ENCODE measurements around the gene RAET1G. TPM values are rescaled to one million over a fixed set of nuclear protein-coding genes. Genes with fewer than 3 reads are reported as not detected.
"Not testable (repeated sequence)": the region's sequence is repeated elsewhere in the genome, so short reads cannot be mapped to it uniquely, and the experiment has no call there.

Gene RAET1G
- polyA plus RNA-seq, 3 donors = 1.2 to 1.7 (median 1.6) TPM

- DNase-seq (ENCODE audit: extremely low read depth in 1 of 11, low read depth in 9 of 11, low spot score in 4 of 11) = not testable (repeated sequence)
Observed at GRCh38 chr6:149955654-149956317, 32.9 kb upstream of the RAET1G start.

- not testable (repeated sequence) for DNase-seq (ENCODE audit: extremely low read depth in 1 of 11, low read depth in 9 of 11, low spot score in 4 of 11)
Observed at GRCh38 chr6:149954984-149955653, 32.2 kb upstream of the RAET1G start.

GRCh38 chr6:149954328-149954983, 31.5 kb upstream of the RAET1G start:
- not testable (repeated sequence) for DNase-seq (ENCODE audit: extremely low read depth in 1 of 11, low read depth in 9 of 11, low spot score in 4 of 11)

- DNase-seq (ENCODE audit: extremely low read depth in 1 of 11, low read depth in 9 of 11, low spot score in 4 of 11) = not testable (repeated sequence)
Observed at GRCh38 chr6:149953934-149954327, 31.0 kb upstream of the RAET1G start.

GRCh38 chr6:149953390-149953789, 30.5 kb upstream of the RAET1G start:
- DNase-seq (ENCODE audit: extremely low read depth in 1 of 11, low read depth in 9 of 11, low spot score in 4 of 11) = not testable (repeated sequence)

GRCh38 chr6:149951626-149952025, 28.7 kb upstream of the RAET1G start:
- DNase-seq (ENCODE audit: extremely low read depth in 1 of 11, low read depth in 9 of 11, low spot score in 4 of 11) = no peak

GRCh38 chr6:149951096-149951495, 28.2 kb upstream of the RAET1G start:
- DNase-seq (ENCODE audit: extremely low read depth in 1 of 11, low read depth in 9 of 11, low spot score in 4 of 11) = no peak

GRCh38 chr6:149950423-149950822, 27.5 kb upstream of the RAET1G start:
- DNase-seq (ENCODE audit: extremely low read depth in 1 of 11, low read depth in 9 of 11, low spot score in 4 of 11) = no peak

- no peak for DNase-seq (ENCODE audit: extremely low read depth in 1 of 11, low read depth in 9 of 11, low spot score in 4 of 11)
Observed at GRCh38 chr6:149948616-149949015, 25.7 kb upstream of the RAET1G start.

GRCh38 chr6:149948011-149948410, 25.1 kb upstream of the RAET1G start:
- DNase-seq (ENCODE audit: extremely low read depth in 1 of 11, low read depth in 9 of 11, low spot score in 4 of 11) = no peak

GRCh38 chr6:149947533-149947932, 24.6 kb upstream of the RAET1G start:
- DNase-seq (ENCODE audit: extremely low read depth in 1 of 11, low read depth in 9 of 11, low spot score in 4 of 11) = not testable (repeated sequence)

GRCh38 chr6:149946631-149947030, 23.7 kb upstream of the RAET1G start:
- DNase-seq (ENCODE audit: extremely low read depth in 1 of 11, low read depth in 9 of 11, low spot score in 4 of 11) = not testable (repeated sequence)

GRCh38 chr6:149945276-149945675, 22.4 kb upstream of the RAET1G start:
- not testable (repeated sequence) for DNase-seq (ENCODE audit: extremely low read depth in 1 of 11, low read depth in 9 of 11, low spot score in 4 of 11)

- not testable (repeated sequence) for DNase-seq (ENCODE audit: extremely low read depth in 1 of 11, low read depth in 9 of 11, low spot score in 4 of 11)
Observed at GRCh38 chr6:149943321-149943720, 20.4 kb upstream of the RAET1G start.

- DNase-seq (ENCODE audit: extremely low read depth in 1 of 11, low read depth in 9 of 11, low spot score in 4 of 11) = no peak
Observed at GRCh38 chr6:149942461-149942829, 19.5 kb upstream of the RAET1G start.

- peak in 6 of 11 donors; percentile 63 to 80 (median 74) for DNase-seq (ENCODE audit: extremely low read depth in 1 of 11, low read depth in 9 of 11, low spot score in 4 of 11)
Observed at GRCh38 chr6:149941583-149942460, 18.9 kb upstream of the RAET1G start, which contains the start of gene ULBP2. ULBP2 (plus strand) TSS chr6:149942014; CDS start chr6:149942073, 59 bp downstream.

GRCh38 chr6:149940672-149940982, 17.7 kb upstream of the RAET1G start:
- DNase-seq (ENCODE audit: extremely low read depth in 1 of 11, low read depth in 9 of 11, low spot score in 4 of 11) = no peak

- no peak for DNase-seq (ENCODE audit: extremely low read depth in 1 of 11, low read depth in 9 of 11, low spot score in 4 of 11)
Observed at GRCh38 chr6:149939909-149940671, 17.2 kb upstream of the RAET1G start.

GRCh38 chr6:149939356-149939648, 16.4 kb upstream of the RAET1G start:
- no peak for DNase-seq (ENCODE audit: extremely low read depth in 1 of 11, low read depth in 9 of 11, low spot score in 4 of 11)

Measured in renal cortex interstitium (tissue), 11 donors.